Stimulated activated memory B cell treated with anti-CD40 and anti-IgM and Interleukin-4, amounts not matched to agents 10 μg/mL and 1 μg/mL and 100 μg/mL, for 72 hours (primary cell): ENCODE measurements around the gene SOX6.

Experiments
- ATAC-seq: fragments of 150-1000 bp; cut with Tn5 transposase; 2 replicates; pipeline ENCODE4 v1.10.0; 2021
- H3K27ac Mint-ChIP-seq: one replicate; pipeline ENCODE4 v1.8.0; 2022; ENCODE audit warnings: mild to moderate bottlenecking, mixed read lengths
- H3K27me3 Mint-ChIP-seq: one replicate; pipeline ENCODE4 v1.8.0; 2022; ENCODE audit warnings: mixed read lengths
- H3K36me3 Mint-ChIP-seq: one replicate; pipeline ENCODE4 v1.8.0; 2022; ENCODE audit warnings: mixed read lengths
- H3K4me1 Mint-ChIP-seq: one replicate; pipeline ENCODE4 v1.8.0; 2022; ENCODE audit warnings: mixed read lengths
- H3K4me3 Mint-ChIP-seq: one replicate; pipeline ENCODE4 v1.8.0; 2022; ENCODE audit warnings: mild to moderate bottlenecking, moderate library complexity, mixed read lengths
- H3K9me3 Mint-ChIP-seq: one replicate; pipeline ENCODE4 v1.8.0; 2022; ENCODE audit warnings: mixed read lengths

The SOX6 gene

GRCh38 chr11:16114978-16115871, 241.1 kb downstream of the SOX6 start:
- no peak for ATAC-seq
- Mint-ChIP-seq H3K9me3 (peaks cover 6% of the 10 kb centered on the region), H3K36me3 (no peaks in the 10 kb centered on the region), H3K4me3 (no peak overlapping the region), H3K4me1 (no peaks in the 10 kb centered on the region), H3K27me3 (no peaks in the 10 kb centered on the region), H3K27ac (no peak overlapping the region)

- H3K27me3 Mint-ChIP-seq, result no peaks in the 10 kb centered on the region
- no peaks in the 10 kb centered on the region for H3K4me1 Mint-ChIP-seq
- H3K9me3 Mint-ChIP-seq, result peaks cover 3% of the 10 kb centered on the region
- no peak for ATAC-seq
- H3K27ac Mint-ChIP-seq, result no peak overlapping the region
- H3K4me3 Mint-ChIP-seq, result no peak overlapping the region
- no peaks in the 10 kb centered on the region for H3K36me3 Mint-ChIP-seq
These were observed 241.9 kb downstream of the SOX6 start for GRCh38 chr11:16114431-16114830.

GRCh38 chr11:16111690-16112089, 244.7 kb downstream of the SOX6 start:
- H3K27me3 Mint-ChIP-seq, result no peaks in the 10 kb centered on the region
- H3K27ac Mint-ChIP-seq, result no peak overlapping the region
- H3K9me3 Mint-ChIP-seq, result no peaks in the 10 kb centered on the region
- H3K4me3 Mint-ChIP-seq, result no peak overlapping the region
- no peaks in the 10 kb centered on the region for H3K4me1 Mint-ChIP-seq
- no peak for ATAC-seq
- H3K36me3 Mint-ChIP-seq, result no peaks in the 10 kb centered on the region

- Mint-ChIP-seq H3K4me3 (no peak overlapping the region), H3K9me3 (peaks cover 2% of the 10 kb centered on the region), H3K36me3 (no peaks in the 10 kb centered on the region), H3K27ac (no peak overlapping the region), H3K4me1 (no peaks in the 10 kb centered on the region), H3K27me3 (no peaks in the 10 kb centered on the region)
- no peak for ATAC-seq
These were observed 245.5 kb downstream of the SOX6 start for GRCh38 chr11:16110886-16111285.

- H3K27me3 Mint-ChIP-seq, result no peaks in the 10 kb centered on the region
These were observed 256.9 kb downstream of the SOX6 start for GRCh38 chr11:16099343-16099900.

GRCh38 chr11:16098526-16099205, 257.7 kb downstream of the SOX6 start:
- Mint-ChIP-seq H3K27ac (no peak overlapping the region), H3K4me1 (no peaks in the 10 kb centered on the region), H3K4me3 (no peak overlapping the region), H3K9me3 (peaks cover 3% of the 10 kb centered on the region), H3K27me3 (no peaks in the 10 kb centered on the region), H3K36me3 (no peaks in the 10 kb centered on the region)
- no peak for ATAC-seq

More at GRCh38 chr11:16099343-16099900, 256.9 kb downstream of the SOX6 start:
- peaks cover 3% of the 10 kb centered on the region for H3K9me3 Mint-ChIP-seq
- no peaks in the 10 kb centered on the region for H3K4me1 Mint-ChIP-seq
- H3K4me3 Mint-ChIP-seq, result no peak overlapping the region
- no peak for ATAC-seq
- no peak overlapping the region for H3K27ac Mint-ChIP-seq
- no peaks in the 10 kb centered on the region for H3K36me3 Mint-ChIP-seq

GRCh38 chr11:16097543-16097942, 258.8 kb downstream of the SOX6 start:
- H3K27ac Mint-ChIP-seq, result no peak overlapping the region
- H3K4me3 Mint-ChIP-seq, result no peak overlapping the region
- H3K27me3 Mint-ChIP-seq, result no peaks in the 10 kb centered on the region
- ATAC-seq, result no peak
- peaks cover 3% of the 10 kb centered on the region for H3K9me3 Mint-ChIP-seq
- H3K36me3 Mint-ChIP-seq, result no peaks in the 10 kb centered on the region
- no peaks in the 10 kb centered on the region for H3K4me1 Mint-ChIP-seq

- H3K36me3 Mint-ChIP-seq, result no peaks in the 10 kb centered on the region
- H3K27ac Mint-ChIP-seq, result no peak overlapping the region
- H3K27me3 Mint-ChIP-seq, result no peaks in the 10 kb centered on the region
- no peak overlapping the region for H3K4me3 Mint-ChIP-seq
- ATAC-seq, result no peak
- peaks cover 3% of the 10 kb centered on the region for H3K9me3 Mint-ChIP-seq
- H3K4me1 Mint-ChIP-seq, result no peaks in the 10 kb centered on the region
These were observed 260.0 kb downstream of the SOX6 start for GRCh38 chr11:16096336-16096735.

- Mint-ChIP-seq H3K9me3 (peaks cover 3% of the 10 kb centered on the region), H3K27ac (no peak overlapping the region), H3K36me3 (no peaks in the 10 kb centered on the region), H3K4me3 (no peak overlapping the region), H3K27me3 (no peaks in the 10 kb centered on the region), H3K4me1 (no peaks in the 10 kb centered on the region)
- ATAC-seq, result no peak
These were observed 260.6 kb downstream of the SOX6 start for GRCh38 chr11:16095756-16096155.

- Mint-ChIP-seq H3K4me3 (no peak overlapping the region), H3K27ac (no peak overlapping the region), H3K4me1 (no peaks in the 10 kb centered on the region), H3K36me3 (no peaks in the 10 kb centered on the region), H3K9me3 (no peaks in the 10 kb centered on the region), H3K27me3 (no peaks in the 10 kb centered on the region)
- no peak for ATAC-seq
These were observed 262.3 kb downstream of the SOX6 start for GRCh38 chr11:16093889-16094653.

- Mint-ChIP-seq H3K27me3 (no peaks in the 10 kb centered on the region), H3K4me1 (no peaks in the 10 kb centered on the region), H3K36me3 (no peaks in the 10 kb centered on the region), H3K4me3 (no peak overlapping the region), H3K9me3 (no peaks in the 10 kb centered on the region), H3K27ac (no peak overlapping the region)
- ATAC-seq, result no peak
These were observed 264.5 kb downstream of the SOX6 start for GRCh38 chr11:16091862-16092261.

GRCh38 chr11:16089481-16089880, 266.9 kb downstream of the SOX6 start:
- no peak for ATAC-seq
- Mint-ChIP-seq H3K36me3 (no peaks in the 10 kb centered on the region), H3K27me3 (no peaks in the 10 kb centered on the region), H3K27ac (no peak overlapping the region), H3K4me1 (no peaks in the 10 kb centered on the region), H3K9me3 (no peaks in the 10 kb centered on the region), H3K4me3 (no peak overlapping the region)

- Mint-ChIP-seq H3K4me3 (no peak overlapping the region), H3K4me1 (no peaks in the 10 kb centered on the region), H3K27ac (no peak overlapping the region)
These were observed 267.6 kb downstream of the SOX6 start for GRCh38 chr11:16088774-16089173.

GRCh38 chr11:16087886-16088285, 268.5 kb downstream of the SOX6 start:
- no peaks in the 10 kb centered on the region for H3K4me1 Mint-ChIP-seq
- H3K27ac Mint-ChIP-seq, result no peak overlapping the region
- H3K4me3 Mint-ChIP-seq, result no peak overlapping the region
- no peak for ATAC-seq
- no peaks in the 10 kb centered on the region for H3K36me3 Mint-ChIP-seq
- no peaks in the 10 kb centered on the region for H3K27me3 Mint-ChIP-seq
- H3K9me3 Mint-ChIP-seq, result no peaks in the 10 kb centered on the region

More at GRCh38 chr11:16088774-16089173, 267.6 kb downstream of the SOX6 start:
- ATAC-seq, result no peak
- H3K36me3 Mint-ChIP-seq, result no peaks in the 10 kb centered on the region
- no peaks in the 10 kb centered on the region for H3K9me3 Mint-ChIP-seq
- no peaks in the 10 kb centered on the region for H3K27me3 Mint-ChIP-seq

GRCh38 chr11:16086229-16086819, 270.0 kb downstream of the SOX6 start:
- H3K4me3 Mint-ChIP-seq, result no peak overlapping the region
- no peaks in the 10 kb centered on the region for H3K9me3 Mint-ChIP-seq
- H3K36me3 Mint-ChIP-seq, result no peaks in the 10 kb centered on the region
- no peak overlapping the region for H3K27ac Mint-ChIP-seq
- no peaks in the 10 kb centered on the region for H3K4me1 Mint-ChIP-seq
- no peak for ATAC-seq
- H3K27me3 Mint-ChIP-seq, result no peaks in the 10 kb centered on the region
